ENCODE measurements around the gene CIRBP.
A peak's percentile ranks its signal among the peaks of the same experiment; 100 is the strongest.
"Not testable (repeated sequence)": the region's sequence is repeated elsewhere in the genome, so short reads cannot be mapped to it uniquely, and the experiment has no call there.

The CIRBP gene

GRCh38 chr19:1290196-1290702, 21.1 kb downstream of the CIRBP start:
- DNase-seq (ENCODE audit: low read depth in 1 of 2, low spot score in 1 of 2): no peak

GRCh38 chr19:1290703-1291651, 21.8 kb downstream of the CIRBP start:
- no peak for DNase-seq (ENCODE audit: low read depth in 1 of 2, low spot score in 1 of 2)

- DNase-seq (ENCODE audit: low read depth in 1 of 2, low spot score in 1 of 2): no peak
Observed at GRCh38 chr19:1291761-1292418, 22.8 kb downstream of the CIRBP start.

- no peak for DNase-seq (ENCODE audit: low read depth in 1 of 2, low spot score in 1 of 2)
Observed at GRCh38 chr19:1292419-1293151, 23.5 kb downstream of the CIRBP start.

- DNase-seq (ENCODE audit: low read depth in 1 of 2, low spot score in 1 of 2): no peak
Observed at GRCh38 chr19:1293782-1294604, 24.9 kb downstream of the CIRBP start.

- DNase-seq (ENCODE audit: low read depth in 1 of 2, low spot score in 1 of 2): no peak
Observed at GRCh38 chr19:1294688-1295087, 25.6 kb downstream of the CIRBP start.

- peak in 1 of 2 donors; percentile 33 for DNase-seq (ENCODE audit: low read depth in 1 of 2, low spot score in 1 of 2)
Observed at GRCh38 chr19:1295169-1296012, 26.3 kb downstream of the CIRBP start.

- no peak for DNase-seq (ENCODE audit: low read depth in 1 of 2, low spot score in 1 of 2)
Observed at GRCh38 chr19:1296078-1296477, 26.9 kb downstream of the CIRBP start.

- no peak for DNase-seq (ENCODE audit: low read depth in 1 of 2, low spot score in 1 of 2)
Observed at GRCh38 chr19:1296575-1297271, 27.6 kb downstream of the CIRBP start.

- no peak for DNase-seq (ENCODE audit: low read depth in 1 of 2, low spot score in 1 of 2)
Observed at GRCh38 chr19:1298235-1298634, 29.1 kb downstream of the CIRBP start.

- no peak for DNase-seq (ENCODE audit: low read depth in 1 of 2, low spot score in 1 of 2)
Observed at GRCh38 chr19:1299801-1300200, 30.7 kb downstream of the CIRBP start.

- DNase-seq (ENCODE audit: low read depth in 1 of 2, low spot score in 1 of 2): no peak
Observed at GRCh38 chr19:1300744-1301490, 31.8 kb downstream of the CIRBP start.

GRCh38 chr19:1302533-1303239, 33.6 kb downstream of the CIRBP start:
- DNase-seq (ENCODE audit: low read depth in 1 of 2, low spot score in 1 of 2): no peak

- no peak for DNase-seq (ENCODE audit: low read depth in 1 of 2, low spot score in 1 of 2)
Observed at GRCh38 chr19:1304197-1304924, 35.2 kb downstream of the CIRBP start.

- not testable (repeated sequence) for DNase-seq (ENCODE audit: low read depth in 1 of 2, low spot score in 1 of 2)
Observed at GRCh38 chr19:1305354-1305753, 36.2 kb downstream of the CIRBP start.

- no peak for DNase-seq (ENCODE audit: low read depth in 1 of 2, low spot score in 1 of 2)
Observed at GRCh38 chr19:1307320-1307719, 38.2 kb downstream of the CIRBP start.

GRCh38 chr19:1307755-1308303, 38.7 kb downstream of the CIRBP start:
- DNase-seq (ENCODE audit: low read depth in 1 of 2, low spot score in 1 of 2): no peak
